ENCODE data around the gene SMIM13.

- TF ChIP-seq CTCF (IDR thresholded peaks at IDR 0.05; ENCODE audit: insufficient read depth, low read length, poor library complexity, severe bottlenecking) (no peak), EZH2phosphoT487 (conservative IDR thresholded peaks at IDR 0.05; ENCODE audit: low read length) (no peak)
Observed at GRCh38 chr6:11062715-11063114, 30.9 kb upstream of the SMIM13 start.

Data from SU-DHL-6 (cell line).